Bronchial epithelial cell (primary cell): ENCODE results near the gene TMEM234. TPM values are rescaled to one million over a fixed set of nuclear protein-coding genes. Genes with fewer than 3 reads are reported as not detected.

Experiments used
- DNase-seq: peaks from one replicate; pipeline ENCODE4 v3.0.0-alpha.2; 2010; ENCODE audit warnings: low read depth
- FAIRE-seq: peaks from 2 replicates; lab custom pipeline; 2011; peaks lifted over from hg19 to GRCh38; lab: Jason Lieb, UNC
- H3K27me3 ChIP-seq: 2 replicates; pipeline ENCODE4 v1.5.1; 2011; ENCODE audit warnings: low read length; ENCODE audit not compliant: control insufficient read depth, insufficient read depth
- H3K36me3 ChIP-seq: 2 replicates; pipeline ENCODE4 v1.5.1; 2011; ENCODE audit warnings: low read length; ENCODE audit not compliant: control insufficient read depth, insufficient read depth
- H3K4me3 ChIP-seq: 2 replicates; pipeline ENCODE4 v1.5.1; 2011; ENCODE audit warnings: mild to moderate bottlenecking, low read depth, low read length, control low read depth
- CTCF ChIP-seq: IDR thresholded peaks from 2 replicates; pipeline ENCODE4 v1.5.1; 2011; ENCODE audit warnings: mild to moderate bottlenecking, moderate library complexity, low read length, control low read depth, inconsistent platforms; ENCODE audit not compliant: insufficient read depth, severe bottlenecking
- total RNA-seq: library from RNA; depleted of rRNA; stranded (reverse); fragments of >200 nt; gene quantifications from 2 replicates; pipeline ENCODE4 v1.2.1, GENCODE V29; 2014

TMEM234 gene
- total RNA-seq, 1 donor from 2014 or later, result 9.0 TPM

GRCh38 chr1:32197074-32197473, 25.1 kb downstream of the TMEM234 start:
- no peak for TF ChIP-seq CTCF
- DNase-seq, result no peak
- FAIRE-seq, result peak; percentile 32
- H3K4me3 ChIP-seq, result no peak overlapping the region
- peaks cover 30% of the 10 kb centered on the region for H3K36me3 ChIP-seq
- no peaks in the 10 kb centered on the region for H3K27me3 ChIP-seq

GRCh38 chr1:32195972-32196823, 26.0 kb downstream of the TMEM234 start:
- no peak for DNase-seq
- peaks cover 33% of the 10 kb centered on the region for H3K36me3 ChIP-seq
- H3K4me3 ChIP-seq, result no peak overlapping the region
- H3K27me3 ChIP-seq, result no peaks in the 10 kb centered on the region
- no peak for FAIRE-seq
- TF ChIP-seq CTCF, result no peak

GRCh38 chr1:32195531-32195930, 26.6 kb downstream of the TMEM234 start:
- no peak for TF ChIP-seq CTCF
- FAIRE-seq (no peak), DNase-seq (no peak)
- Histone ChIP-seq H3K27me3 (no peaks in the 10 kb centered on the region), H3K4me3 (no peak overlapping the region), H3K36me3 (peaks cover 33% of the 10 kb centered on the region)

- no peak for DNase-seq
- no peak overlapping the region for H3K4me3 ChIP-seq
- H3K36me3 ChIP-seq, result peaks cover 37% of the 10 kb centered on the region
- H3K27me3 ChIP-seq, result no peaks in the 10 kb centered on the region
- TF ChIP-seq CTCF, result no peak
- FAIRE-seq, result no peak
Observed at GRCh38 chr1:32194984-32195383, 27.2 kb downstream of the TMEM234 start.

GRCh38 chr1:32192220-32192948, 29.8 kb downstream of the TMEM234 start:
- Histone ChIP-seq H3K27me3 (no peaks in the 10 kb centered on the region), H3K4me3 (no peak overlapping the region), H3K36me3 (peaks cover 52% of the 10 kb centered on the region)
- no peak for TF ChIP-seq CTCF
- no peak for DNase-seq
- no peak for FAIRE-seq
